NOMO-1 treated with dmso at 0.1 percent for 144 hours (cell line): Measurements from ENCODE around the gene NKRF.

ENCODE experiments used
- DNase-seq: peaks from one replicate; lab custom pipeline; 2025; ENCODE audit not compliant: unreplicated experiment; lab: John Stamatoyannopoulos, UW

Gene NKRF

DNA sequence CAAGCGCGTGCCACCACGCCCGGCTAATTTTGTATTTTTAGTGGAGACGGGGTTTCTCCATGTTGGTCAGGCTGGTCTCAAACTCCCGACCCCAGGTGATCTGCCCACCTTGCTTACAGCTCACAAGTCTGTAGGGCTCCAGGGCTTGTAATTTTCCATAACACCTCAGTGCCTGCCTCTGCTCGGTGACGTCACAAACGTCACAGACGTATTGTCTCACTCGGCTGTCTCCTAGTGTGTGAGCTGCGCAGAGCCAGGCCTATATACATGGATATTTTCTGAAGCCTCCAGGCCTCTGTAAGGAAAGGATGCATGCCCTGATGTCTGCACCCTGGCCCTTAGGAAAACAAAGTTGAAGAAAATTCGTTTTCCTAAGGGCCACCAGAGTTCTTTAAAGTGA is 8.6 kb upstream of the NKRF start:
- DNase-seq: no peak

DNA sequence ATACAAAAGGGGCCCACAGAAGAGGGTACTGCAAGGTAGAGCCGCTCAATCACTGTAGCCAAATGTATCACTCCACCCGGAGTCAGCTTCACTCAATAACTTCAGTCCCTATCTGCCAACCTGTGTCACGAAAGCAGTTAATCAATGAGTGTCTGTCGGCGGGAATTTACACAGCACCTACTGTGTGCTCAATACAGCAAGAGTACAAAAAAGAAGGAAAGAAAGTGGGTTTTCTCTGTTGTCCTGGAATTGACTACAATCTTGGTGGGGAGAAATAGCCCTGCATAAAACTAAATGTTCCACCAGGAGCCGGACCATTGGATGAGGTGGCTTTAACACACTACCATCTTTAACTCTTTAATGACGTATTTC is 780 bp upstream of the NKRF start:
- no peak for DNase-seq

DNA sequence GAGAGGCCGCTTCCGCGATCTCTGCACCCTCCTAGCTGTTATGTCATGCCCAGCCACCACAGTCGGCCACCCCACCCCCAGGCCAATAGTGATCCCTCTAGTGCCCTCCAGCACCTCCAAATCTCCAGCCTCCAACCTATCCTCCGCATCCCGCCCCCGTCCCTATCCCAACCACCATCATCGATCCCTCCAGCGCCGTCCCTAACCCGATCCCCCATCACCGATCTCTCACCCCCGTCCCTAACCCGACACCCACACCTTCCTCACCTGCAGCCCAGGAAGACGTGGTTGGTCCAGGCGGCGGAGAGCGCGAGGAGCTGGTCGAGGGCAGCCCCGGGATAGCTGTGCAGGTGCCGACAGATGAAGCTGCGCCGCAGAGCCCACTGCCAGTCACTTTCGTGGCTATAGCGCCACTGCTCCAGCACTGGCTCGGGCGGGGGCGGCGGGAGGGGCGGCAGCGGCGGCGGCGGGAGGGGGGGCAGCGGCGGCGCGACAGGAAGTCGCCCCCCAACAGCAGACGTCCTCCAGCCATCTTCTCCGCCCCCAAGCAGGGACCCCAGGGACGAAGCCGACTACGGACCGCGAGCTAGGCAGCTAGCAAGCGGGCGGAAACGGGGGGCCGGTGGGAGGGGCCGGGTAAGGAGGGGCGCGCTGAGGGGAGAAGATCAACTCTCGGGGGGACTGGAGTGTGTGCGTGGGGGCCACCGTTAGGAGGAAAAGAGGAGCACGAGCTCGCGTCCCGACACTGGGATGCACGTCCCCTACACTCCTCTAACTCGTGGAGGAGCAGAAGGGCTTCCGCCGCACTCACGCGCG is 552 bp downstream of the NKRF start:
- DNase-seq: no peak

DNA sequence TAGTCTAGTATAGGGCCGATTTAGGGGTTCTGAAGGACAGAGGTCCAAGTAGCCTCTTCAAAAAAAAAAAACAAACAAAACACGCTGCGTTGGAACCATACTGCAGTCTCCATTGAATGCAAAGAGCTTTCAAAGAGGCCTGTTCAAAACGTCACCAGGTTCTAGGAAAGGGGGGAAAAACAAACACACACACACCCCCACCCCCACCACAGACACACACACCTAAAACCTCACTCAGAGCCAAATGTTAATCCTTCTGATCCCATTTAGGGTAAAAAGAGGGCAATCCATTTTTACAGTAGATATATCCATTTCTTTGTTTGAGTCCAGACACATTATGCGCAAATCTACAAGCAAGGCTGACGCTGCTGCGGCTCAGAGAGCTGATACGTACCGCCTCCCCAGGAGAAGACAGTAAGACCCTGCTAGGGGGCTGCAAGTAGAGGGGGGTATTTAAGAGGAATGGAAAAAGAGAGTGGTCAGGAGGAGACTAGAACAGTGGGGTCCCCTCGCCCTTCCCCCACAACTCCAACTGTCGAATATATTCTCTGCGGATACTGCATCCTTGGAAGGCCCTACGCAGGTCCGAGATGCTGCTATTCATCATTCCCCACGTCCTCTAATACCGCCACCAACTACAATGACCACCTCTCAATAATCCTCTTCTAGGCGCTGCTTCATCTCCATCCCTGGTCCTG is 1.3 kb downstream of the NKRF start:
- DNase-seq: no peak

DNA sequence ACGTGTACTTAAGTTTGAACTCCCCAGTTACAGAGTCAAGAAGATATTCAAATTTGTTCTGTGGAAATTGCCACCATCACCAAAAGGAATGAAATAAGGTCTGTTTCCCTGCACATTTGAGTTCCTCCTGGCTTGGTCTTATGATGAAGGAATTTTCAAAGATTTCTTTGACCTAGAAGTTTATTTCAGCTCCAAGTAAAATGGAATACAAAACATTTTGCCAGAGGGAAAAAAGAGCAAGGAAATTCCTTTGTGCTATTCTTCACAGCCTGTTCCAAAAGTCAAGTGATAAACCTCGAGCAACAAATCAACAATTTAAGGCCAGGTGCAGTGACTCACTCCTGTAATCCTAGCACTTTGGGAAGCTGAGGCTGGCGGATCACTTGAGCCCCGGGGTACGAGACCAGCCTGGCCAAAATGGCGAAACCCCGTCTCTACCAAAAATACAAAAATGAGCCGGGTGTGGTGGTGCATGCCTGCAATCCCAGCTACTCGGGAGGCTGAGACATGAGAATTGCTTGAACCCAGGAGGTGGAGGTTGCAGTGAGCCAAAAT is 3.4 kb downstream of the NKRF start:
- no peak for DNase-seq

DNA sequence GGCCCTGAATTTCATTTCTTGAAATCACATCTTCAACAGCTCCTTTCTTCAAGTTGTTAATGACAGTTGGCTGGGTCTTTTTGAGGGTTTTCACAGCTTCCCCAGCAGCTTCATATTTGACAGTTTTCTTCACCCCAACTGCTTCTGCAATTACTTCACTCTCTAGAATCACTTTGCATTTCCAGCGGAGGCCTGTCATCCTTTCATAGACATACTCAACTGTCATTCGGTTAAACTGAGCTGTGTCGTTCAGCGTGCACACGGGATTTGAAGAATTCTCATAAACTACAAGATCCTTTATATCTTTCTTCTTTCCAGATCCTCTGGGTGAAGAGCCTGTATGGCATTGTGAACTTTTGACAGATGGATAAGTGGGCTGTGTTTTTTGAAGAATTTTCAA is 16.4 kb downstream of the NKRF start:
- DNase-seq: no peak

DNA sequence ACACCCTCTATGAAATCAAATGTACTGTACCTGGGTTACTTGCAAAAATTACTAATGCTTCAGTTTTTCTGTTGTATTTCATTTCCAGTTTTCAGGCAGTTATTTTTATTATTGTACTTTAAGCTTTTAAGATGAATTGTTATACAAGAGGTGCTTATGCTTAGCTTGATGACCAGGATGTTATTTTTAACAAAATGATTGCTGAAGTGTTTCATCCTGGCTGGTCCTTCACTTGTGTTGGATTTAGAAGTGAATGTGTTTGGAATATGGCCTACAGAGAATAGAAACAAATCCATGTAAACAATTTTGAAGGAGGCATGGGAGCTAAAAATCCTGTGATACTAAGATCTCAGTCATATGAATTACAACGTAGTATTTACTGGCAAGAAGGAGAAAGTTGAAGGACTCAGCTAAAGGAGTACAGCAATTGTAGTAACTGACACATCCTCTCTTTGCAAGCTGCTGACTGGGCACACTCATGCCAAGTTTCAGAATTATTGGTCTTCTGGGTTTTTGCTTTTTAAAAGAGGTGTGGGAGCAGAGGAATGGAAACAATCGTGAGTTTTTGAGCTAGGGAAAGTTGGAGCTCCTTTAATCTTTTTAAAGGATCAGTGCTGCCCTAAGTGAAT is 22.7 kb downstream of the NKRF start:
- DNase-seq: no peak

DNA sequence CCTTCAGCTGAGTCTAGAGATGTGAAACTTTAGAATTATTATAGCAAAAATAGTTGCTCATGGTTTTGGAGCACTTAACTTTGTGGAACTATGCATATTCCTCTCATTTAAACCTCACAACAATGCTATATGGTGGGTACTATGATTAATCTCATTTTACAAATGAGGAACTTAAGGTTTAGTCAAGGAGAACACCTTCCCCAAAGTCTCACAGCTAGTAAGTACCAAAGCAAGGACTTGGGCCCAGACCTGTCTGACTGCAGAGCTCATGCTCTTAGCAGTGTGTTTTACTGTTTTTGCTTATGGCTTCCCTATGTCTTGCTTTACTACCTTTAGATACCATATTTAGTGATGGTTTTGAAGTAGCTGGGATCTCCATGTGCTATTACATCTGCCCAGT is 26.8 kb downstream of the NKRF start:
- DNase-seq: no peak

DNA sequence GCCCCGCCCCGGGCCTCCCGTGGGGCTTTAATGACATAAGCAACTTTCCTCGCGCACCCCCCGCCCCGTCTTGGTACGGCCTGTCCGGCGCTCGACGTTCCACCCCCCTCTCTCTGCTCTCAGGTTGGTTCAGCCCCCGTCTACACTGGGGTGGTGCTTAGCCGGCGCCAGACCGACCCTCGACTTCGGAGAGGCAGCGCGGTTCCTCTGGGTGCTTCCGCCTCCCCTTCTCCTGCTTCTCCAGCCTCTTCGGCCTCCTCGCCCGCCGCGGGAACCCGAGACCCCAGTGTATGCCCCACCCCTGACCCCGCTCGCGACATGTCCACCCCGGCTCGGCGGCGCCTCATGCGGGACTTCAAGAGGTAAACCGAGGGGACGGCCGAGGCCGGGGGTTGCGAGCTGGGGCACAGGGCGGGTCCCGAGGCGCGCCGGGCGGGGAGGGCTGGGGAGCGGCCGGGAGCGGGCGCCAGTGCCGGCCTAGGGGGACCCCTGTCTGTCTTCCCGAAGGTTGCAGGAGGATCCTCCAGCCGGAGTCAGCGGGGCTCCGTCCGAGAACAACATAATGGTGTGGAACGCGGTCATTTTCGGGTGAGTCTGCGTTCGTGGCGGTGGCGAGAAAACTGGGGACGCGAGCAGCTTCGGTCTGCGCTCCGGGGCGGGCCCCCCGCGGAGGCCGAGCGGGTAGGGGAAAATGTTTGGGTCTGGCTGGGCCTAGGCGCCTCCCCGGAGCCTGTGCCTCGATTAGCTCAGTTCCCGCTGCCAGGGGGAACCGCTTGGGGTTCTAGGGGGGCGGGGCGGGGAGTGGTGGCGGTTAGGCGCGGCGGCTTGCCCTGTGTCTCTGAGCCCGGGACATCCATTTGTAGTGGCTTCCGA is 31.6 kb downstream of the NKRF start, which contains the start of gene UBE2A:
UBE2A (plus strand) TSS at position 170 of the 873 bp plus-strand sequence; CDS start at position 319, 149 bp downstream.
- peak; percentile 67 for DNase-seq

DNA sequence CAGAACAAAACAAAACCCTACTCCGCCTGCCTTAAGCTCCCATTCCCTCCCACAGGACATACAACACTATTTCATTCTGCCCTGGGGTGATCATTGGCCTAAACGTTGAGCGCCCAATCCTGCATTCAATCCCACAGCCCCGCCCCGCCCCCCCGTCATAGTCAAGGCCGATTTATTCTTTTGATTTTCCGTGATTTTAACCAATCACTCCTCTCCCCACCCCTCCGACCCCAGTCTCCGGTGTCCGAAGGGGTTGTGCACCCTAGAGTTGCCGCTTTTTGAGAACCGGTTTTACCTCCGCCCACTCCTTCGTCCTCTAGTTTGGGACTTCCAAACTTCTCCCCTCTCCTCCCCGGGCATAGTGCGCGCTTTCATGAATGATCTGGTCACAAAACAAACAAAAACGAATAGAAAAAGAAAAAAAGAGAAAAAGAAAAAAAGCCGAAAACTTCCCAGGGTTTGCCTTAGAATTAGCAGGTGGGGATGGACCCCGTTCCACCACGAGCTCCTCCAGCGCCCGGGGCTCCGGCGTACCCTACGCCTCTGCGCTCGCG is 32.3 kb downstream of the NKRF start:
- DNase-seq: no peak

DNA sequence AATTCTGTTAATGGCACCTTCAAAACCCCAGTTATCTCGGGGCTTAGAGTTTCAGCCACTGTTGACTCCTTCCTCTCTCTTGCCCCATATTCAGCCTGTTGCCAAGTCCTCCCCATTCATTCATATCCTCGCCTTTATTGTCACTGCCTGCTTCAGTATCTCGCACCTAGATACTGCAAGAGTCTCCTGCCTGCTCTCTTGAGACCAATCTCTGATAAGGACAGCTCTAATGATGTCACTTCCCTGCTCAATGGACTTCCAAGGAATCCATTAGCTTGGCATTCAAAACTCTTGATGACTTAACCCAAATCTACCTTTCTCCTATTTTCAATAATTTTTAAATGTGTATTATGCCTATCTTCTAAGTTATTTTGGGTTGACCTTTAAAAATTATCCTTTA is 33.0 kb downstream of the NKRF start:
- DNase-seq: no peak

DNA sequence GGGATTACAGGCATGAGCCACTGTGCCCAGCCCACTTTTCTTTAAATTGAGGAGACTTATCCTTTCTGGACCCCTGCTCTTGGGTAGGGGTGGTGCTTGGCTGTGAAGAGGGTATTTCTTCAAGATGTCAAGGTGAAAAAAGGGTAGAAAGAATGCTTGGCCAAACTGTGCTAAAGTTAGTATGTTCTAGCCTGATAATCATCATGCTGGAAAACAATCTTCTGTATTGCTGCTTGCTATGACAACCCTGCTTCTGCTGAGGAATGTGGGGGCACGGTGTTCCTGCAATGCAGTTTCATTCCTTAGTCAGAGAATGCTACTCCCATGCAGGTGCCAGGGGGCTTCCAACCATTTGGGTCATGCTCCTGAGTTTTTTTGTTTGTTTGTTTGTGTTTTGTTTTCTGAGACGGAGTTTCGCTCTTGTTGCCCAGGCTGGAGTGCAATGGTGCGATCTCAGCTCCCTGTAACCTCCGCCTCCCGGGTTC is 35.8 kb downstream of the NKRF start:
- no peak for DNase-seq

DNA sequence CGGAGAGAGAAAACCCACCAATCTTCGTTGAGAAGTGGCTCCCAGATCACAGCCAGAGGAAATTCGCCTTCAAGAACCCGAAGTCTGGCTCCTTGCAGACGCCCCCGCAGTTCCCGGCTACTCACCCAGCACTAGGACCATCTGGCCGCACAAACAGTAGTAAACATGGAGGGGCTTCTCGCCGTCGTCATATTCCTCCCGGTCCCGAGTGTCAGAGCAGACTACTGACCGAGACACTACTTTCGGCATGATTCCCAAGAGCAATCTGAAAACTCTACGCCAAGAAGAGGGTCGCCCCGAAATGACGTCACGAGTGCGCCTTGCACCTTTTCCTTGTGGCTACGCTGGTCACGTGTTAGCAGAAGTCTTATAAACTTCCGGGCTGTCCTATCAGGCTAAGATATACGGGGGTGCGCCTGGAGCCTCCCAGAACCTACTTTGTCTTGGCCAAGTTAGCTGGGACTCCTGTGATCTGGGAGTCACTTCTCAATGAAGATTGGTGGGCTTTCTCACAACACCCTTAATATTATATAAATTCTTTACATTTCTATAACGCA is 41.0 kb downstream of the NKRF start, which contains the start of gene STEEP1:
STEEP1 (minus strand) TSS at position 303 of the 557 bp plus-strand sequence; CDS start at position 249, 54 bp downstream.
- DNase-seq: peak; percentile 92

DNA sequence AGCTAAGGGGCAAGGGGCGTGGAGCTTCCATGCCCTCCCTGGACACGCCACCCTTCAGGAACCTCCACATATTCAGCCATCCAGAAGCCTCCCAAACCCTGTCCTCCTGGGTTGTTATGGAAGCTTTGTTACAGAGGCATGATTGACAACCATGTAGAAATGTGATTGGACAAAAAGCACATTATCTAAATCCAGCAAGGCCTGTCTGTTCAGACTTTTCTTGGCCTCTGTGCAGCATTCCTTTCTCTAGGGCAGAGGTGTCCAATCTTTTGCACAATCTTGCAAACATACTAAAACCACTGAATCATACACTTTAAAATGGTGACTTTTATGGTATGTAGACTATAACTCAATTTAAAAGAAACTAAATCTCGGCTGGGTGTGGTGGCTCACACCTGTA is 53.7 kb downstream of the NKRF start:
- DNase-seq: no peak

DNA sequence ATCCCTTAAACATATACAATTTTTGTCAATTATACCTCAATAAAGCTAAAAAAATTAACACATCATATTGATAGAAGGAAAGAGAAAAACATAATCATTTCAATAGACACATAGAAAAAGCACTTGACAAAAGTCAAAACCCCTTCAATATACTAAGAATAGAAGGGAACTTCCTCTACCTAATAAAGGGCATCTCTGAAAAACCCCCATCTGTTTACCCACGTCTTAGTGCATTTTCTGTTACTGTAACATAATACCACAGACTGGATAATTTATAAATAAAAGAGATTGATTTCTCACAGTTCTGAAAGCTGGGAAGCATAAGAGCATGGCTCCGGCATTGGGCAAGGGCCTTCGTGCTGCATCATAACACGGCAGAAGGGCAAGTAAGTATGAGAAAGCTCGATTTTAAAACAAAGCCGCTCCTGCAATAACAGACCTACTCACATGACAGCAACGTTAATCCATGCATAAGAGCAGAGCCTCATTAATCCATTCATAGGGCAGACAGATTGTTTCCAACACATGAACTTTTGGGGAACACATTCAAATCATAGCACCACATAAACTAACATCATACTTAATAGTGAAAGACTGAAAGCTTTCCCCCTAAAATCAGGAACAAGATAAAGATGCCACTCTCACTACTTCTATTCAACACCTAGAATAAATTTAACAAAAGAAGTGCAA is 56.8 kb downstream of the NKRF start:
- no peak for DNase-seq

DNA sequence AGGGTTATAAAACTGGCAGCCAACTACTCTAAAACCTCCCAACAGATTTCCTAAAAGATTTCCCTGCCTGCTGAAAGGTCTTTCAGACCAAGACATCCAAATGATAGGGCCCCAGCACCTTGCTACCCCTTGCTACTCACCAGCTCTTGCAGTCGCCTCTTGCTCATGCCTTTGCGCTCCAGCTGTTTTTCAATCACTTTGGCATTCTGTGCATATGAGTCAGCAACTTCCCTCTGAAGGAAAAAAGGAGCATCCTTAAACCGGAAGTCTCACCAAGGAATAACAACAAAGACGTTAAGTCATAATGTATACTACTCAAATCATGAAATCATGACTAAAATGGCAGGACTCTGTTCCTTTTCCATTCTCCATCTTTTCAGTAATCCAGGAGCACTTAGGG is 65.0 kb downstream of the NKRF start:
- no peak for DNase-seq

DNA sequence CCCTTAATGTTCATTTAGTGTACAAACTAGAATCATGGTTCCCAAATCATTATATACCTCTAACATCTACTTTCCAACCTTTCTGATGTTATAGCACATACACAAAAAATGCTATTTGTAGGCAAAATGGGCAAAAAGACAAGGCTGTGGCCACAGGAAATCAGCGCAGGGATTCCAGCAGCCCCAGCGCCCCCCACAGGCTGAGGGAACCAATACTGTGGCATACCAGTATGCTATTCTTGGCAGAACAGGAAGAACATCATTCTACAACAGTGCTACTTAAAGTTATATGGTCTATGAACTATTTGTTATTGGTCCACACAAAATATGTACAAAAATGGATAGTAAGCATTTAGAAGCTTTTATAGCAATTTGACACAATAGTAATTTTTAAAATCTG is 66.4 kb downstream of the NKRF start:
- DNase-seq: no peak
